Cortex of kidney (tissue), 1 donor: ENCODE data around the gene TRAF7.

ENCODE experiments used
- DNase-seq: peaks from one replicate; lab custom pipeline; 2025; lab: John Stamatoyannopoulos, UW

Gene TRAF7

DNA sequence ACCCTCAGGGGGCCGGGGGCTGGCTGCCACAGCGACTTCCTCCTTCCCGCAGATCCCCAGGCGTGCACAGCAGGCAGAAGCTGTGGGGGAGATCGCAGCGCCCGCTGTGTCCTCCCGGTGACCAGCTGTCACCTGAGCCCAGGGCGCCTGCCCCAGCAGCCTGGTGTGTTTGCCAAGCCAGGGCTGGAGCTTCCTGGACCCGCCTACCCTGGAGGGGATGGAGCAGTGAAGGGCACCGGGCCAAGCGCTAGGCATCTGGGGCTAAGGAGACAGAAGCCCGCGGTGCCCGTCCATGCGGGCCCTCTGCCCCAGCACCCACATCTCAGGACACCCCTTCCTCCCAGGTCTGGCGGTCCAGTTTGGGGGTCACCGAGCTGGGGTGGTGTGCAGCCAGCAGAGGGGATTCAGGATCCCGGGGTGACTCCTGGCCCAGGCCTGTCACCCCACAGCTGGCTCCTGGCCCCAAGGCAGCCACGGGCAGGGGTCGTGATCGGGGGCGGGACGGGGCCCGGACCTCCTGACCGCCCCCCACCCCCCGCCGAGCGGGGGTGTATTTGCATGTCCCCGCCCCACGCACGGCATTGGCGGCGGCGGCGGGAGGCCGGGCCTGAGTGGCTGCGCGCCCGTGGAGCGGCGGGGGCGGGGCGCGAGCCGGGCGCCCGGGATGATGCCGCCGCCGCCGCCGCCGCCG is 7.5 kb upstream of the TRAF7 start, which contains the start of gene RAB26:
Gene RAB26, plus strand, starts transcription at position 645 of the 691 bp plus-strand sequence. CDS start 159 bp downstream, outside the sequence.
- no peak for DNase-seq

DNA sequence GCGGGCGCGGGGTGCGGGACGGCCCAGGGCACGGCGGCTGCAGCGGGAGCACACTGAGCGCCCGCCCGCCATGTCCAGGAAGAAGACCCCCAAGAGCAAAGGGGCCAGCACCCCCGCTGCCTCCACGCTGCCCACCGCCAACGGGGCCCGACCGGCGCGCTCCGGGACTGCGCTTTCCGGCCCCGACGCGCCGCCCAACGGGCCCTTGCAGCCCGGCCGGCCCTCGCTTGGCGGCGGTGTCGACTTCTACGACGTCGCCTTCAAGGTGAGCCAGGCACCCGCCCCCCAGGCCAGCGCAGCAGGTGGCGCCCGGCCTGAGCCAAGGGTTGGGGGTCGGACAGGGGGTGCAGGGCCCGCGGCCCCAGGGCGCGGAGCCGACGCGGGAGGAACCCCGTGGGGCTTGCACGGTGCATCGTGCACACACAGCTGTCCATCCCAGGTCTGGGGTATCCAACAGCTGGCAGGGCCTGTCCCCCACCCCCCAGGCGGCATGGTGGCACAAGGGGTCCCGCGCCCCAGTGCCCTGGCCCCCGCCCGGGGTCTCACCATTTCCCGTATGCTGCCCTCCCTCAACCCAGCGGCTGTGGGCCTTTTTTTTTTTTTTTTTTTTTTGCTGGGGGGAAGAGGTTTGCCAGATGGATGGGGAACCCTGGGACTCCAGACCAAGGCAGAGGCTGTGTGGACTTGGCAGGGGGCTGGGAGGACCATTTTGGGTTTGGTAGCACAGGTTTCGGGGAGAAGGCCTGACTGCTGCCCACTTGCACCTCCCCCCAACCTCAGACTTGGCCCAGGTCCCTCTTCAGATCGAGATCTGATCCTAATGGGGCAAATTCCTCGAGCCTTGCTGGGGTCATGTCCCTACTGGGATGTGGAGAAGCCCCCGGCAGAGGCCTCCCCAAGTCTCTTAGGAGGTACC is 6.6 kb upstream of the TRAF7 start:
- no peak for DNase-seq

DNA sequence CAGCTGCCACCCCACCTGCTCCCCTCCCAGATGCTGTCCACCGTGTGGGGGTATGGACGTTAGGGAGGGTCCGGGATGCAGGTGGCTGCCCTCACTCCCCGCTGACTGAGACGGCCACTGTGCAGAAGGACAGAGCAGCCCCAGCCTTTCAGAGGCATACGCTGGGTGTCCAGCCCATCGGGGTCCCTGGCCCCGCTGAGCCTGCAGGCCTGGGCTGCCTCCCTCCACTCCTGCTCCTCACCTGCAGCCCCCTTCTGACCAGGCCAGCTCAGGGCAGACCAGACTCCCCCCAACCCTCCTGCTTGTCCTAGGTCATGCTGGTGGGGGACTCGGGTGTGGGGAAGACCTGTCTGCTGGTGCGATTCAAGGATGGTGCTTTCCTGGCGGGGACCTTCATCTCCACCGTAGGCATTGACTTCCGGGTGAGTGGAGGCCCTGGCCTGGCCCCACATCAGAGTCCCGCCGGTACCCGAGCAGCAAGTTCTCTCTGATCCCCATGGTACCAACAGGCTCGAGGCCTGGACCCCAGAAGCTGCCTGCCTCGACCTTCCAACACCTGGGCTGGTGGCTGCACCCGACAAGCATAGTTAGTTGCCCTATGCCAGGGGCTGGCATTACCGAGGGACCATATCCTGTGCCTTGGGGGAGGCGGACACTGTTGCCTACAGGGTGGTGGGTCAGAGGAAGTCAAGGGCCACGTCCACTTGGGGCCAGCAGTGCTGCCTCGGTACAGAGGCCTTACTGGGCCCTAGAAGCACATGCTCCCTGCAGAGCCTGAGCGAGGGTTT is 5.8 kb upstream of the TRAF7 start:
- no peak for DNase-seq

DNA sequence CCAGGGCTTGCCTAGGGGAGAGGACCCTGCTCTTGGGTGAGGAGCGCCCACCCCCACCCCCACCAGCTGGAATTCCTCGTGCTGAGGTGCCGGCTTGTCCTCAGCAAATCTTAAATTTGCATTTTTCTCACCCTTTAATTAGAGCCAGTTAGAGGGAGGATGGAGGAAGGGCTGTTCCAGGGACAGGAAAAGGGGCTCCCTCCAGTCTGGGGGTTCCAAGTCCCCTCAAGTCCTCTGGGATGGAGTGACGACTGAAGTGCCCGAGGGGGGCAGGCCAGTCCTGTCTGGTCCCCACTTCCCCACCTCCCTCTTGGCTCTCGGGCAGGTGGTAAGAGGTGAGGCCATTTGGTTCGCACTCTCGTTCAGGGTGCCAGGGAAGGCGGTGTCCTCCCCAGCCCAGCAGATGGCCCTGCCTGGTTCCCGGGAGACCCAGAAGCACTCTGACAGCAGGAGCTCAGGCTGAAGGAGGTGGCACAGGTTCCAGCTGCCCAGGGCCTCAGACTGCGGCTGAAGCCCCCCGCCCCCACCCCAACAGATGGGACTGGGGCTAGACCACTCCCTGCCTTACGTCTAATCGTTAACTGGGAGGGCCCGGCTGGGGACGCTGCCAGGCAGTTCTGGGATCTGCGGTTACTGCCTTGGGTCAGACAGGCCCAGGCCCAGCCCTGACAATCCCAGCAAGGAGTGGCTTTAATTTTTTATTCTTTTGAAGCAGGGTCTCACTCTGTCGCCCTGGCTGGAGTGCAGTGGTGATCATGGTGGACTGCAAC is 5.0 kb upstream of the TRAF7 start:
- no peak for DNase-seq

DNA sequence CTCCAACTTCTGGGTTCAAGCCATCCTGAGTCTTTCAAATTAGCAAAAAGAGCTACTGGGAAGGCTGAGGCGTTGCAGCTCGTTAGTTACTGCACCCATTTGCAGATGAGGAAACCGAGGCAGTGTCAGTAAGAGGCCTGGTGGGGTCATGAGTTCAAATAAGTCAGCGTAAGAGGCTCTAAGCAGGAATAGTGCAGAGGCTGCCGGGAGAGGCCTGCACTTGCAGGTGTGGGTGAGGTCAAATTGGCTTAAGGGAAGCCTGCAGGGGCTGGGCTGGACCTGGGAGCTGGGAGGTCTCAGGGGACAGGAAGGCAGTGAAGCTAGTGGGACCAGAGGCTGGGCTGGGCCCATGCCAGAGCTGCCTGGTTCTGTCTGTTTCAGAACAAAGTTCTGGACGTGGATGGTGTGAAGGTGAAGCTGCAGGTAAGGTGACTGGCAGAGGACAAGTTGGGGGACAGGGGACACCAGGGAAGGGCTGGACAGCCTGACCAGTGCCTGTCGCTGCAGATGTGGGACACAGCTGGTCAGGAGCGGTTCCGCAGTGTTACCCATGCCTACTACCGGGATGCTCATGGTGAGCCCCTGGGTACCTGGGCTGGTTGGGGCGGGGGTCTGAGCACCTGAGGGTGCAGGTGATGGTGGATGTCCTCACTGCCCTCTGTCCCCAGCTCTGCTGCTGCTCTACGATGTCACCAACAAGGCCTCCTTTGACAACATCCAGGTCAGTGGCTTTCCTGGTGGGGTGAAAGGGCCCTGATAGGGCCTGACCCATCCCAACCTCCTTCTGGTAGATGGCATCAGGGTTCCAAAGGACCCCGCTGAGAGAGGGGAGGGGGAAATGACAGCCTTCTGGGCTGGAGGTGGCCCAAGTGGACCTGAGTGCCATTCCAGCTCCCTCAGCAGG is 4.1 kb upstream of the TRAF7 start:
- no peak for DNase-seq

DNA sequence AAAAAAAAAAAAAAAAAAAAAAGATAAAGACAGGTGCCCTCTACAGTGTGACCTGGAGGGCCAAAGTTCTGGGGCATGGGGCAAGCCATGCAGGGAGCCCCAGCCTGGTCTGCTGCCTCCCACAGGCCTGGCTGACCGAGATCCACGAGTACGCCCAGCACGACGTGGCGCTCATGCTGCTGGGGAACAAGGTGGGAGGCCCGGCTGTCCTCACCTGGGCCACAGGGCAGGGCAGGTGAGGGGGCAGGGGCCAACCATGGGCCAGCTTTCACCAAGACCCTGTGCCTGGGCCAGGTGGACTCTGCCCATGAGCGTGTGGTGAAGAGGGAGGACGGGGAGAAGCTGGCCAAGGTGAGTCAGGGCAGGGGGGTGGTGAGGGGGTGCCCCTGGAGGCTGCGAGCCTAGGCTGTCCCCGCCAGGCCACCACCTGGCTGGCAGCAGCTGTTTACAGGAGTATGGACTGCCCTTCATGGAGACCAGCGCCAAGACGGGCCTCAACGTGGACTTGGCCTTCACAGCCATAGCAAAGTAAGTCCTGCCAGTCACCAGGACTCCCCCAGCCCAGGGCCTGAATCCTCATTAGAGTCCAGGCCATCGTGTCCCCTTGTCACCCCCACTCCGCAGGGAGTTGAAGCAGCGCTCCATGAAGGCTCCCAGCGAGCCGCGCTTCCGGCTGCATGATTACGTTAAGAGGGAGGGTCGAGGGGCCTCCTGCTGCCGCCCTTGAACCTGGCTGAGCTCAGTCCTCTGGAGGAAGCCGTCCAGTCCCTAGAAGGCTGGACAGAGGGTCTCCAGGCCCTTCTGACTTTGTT is 2.7 kb upstream of the TRAF7 start:
- no peak for DNase-seq

DNA sequence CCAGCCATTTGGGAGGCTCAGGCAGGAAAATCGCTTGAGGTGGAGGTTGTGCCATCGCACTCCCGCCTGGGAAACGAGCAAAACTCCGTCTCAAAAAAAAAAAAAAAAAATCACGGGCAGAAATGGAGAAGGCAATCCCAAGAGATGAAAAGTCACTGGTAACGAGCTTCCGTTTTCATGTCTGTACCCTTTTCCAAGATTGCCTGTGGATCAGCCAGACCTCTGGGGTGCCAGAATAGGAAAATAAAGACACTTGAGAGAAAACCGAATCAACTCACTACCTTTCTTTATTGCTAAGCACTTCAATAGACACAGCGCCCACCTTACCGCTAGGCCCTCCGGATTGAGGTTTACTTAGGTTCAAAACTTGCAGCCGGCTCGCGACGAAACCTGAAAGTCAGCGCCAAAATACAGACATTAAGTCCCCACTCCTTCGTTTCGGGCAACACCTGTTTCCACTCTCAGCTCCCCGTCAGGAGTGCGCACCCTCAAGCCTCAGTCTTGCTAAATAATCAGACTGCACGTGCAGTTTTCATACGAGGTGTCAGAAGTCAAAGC is 970 bp upstream of the TRAF7 start:
- DNase-seq = no peak

DNA sequence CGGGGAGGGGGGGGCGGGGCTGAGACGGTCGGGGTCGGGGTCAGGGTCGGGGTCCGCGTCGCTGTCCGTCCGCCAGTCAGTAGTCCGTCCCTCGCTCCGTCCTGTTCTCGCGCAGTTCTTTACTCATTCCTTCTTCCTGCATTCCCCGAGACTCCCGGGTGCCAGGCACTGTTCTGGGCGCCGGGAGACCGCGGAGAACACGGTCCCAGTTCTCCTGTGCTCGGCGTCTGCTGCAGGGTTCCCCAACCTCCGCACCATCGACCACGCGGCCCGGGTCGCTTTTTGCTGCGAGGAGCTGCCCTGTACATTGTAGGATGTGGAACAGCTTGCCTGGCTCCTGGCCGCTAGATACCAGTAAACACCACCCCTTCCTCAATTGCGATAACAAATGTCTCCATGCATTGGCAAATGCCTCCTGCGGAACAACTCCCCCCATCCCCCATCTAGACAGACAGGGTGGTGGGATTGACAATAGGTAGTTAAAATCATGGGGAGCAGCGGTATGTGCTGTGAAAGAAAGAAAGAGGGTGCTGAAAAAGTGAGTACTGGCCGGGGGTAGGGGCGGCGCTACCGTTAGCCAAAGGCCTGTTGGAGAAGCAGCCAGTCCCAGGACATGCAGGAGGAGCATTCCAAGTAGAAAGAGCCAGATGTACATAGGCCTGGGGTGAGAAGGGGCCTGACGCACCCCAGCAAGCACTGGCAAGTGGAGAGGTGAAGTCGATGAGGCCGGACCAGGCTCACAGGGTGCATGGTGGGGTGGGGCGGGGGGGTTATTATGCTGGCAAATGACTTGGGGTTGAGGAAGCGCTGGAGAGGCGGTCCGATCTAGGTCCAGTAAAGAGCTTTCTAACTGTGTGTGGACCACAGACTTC is 631 bp downstream of the TRAF7 start:
- no peak for DNase-seq

DNA sequence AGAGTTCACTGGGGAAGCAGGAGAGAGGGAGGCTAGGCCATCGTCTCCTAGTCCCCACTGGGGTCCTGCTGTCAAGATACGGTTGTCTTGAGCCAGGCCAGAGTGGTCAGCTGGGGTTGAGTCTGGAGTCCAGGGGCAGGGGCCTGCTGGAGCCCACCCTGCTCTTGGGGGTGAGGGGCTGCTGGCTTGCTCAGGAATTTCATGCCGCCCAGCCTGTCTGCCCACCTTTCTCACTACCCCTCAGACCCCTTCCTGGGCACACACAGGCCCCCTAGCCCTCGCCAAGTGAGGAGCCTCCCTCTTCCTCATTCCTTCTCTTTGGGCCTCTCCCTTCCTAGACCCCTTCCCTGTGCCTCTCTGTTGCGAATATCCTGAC is 1.3 kb downstream of the TRAF7 start:
- no peak for DNase-seq

DNA sequence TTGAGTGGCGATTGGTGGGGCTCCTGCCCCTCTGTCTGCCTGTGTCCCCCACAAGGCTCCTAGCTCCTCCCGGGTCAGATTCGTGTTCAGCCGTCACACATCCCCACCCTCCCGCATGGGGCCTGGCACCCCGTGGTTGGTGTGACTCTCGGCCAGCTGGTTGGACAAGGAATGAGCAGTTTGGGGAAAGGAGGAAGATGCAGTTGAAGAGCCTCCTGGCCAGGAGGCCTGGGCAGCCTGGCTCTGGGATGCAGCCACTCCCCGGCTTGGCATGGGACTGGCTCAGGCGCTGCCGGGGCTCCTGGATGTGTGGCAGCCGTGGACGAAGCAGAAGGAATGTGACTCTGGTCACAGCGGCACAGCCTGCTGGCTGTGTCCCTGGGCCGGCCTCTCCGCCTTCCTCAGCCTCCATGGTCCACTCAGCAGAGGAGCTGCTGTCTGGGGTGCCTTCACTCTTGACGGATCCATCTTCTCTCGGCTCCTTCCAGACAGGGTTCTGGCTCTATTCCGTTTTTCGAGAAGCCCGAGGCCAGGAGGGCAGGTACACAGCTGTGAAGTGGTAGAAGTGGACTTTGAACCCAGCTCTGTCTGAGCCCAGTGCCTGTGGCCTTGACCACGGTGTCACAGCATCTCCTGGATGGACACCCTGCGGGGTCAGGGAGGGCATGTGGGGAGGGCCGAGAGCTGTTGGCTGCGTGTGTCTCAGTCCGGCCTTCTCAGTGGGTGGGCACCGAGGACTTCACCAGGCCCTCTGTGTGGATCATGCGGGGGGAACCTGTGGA is 2.1 kb downstream of the TRAF7 start:
- DNase-seq = no peak

DNA sequence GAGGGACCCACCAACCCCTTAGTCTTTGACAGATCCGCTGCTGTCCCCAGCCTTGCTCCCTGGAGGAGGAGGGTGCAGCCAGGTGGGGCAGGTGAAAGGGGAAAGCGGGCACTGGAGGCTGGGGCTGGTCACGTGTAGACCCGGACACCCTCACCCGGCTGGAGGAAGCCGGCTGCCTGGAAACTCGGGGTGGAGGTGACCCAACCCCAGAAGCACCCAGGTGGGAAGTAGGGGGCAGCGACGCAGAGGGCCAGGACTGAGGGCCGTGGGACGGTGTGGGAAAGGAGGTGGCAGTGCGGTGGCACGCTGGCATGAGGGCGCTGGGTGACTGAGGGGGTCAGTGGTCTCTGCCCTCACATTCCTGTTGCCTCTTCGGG is 2.7 kb downstream of the TRAF7 start:
- no peak for DNase-seq

DNA sequence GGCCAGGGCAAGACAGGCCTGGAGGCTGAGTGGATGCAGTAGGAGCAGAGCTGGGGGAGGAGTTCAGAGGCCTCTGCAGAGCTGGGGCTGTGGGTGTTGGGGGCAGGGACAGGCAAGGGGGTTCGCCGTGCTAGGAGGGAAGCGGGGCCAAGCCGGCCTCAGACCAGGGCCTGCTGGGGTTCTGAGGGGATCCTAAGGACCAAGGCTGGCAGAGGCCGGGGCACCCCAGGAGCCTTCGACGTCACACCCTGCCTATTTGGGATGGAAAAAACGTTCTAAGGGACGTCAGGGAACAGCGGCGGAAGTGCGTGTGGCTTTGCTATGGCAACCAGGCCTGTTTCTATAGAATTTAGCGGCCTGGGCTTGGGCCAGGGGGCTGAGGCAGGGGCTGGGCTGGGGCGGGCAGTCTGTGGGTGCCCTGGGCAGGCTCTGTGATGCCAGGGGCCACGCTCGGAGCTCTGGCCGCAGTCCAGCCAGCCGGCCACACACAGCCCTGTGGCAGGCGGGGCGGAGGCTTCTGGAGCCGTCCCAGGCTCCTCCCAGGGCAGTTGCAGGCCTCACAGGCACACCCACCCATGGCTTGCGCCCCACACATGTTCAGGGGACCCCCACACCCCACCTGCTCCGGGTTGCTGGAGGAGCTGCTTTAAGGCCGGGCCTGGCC is 3.7 kb downstream of the TRAF7 start:
- DNase-seq = no peak

DNA sequence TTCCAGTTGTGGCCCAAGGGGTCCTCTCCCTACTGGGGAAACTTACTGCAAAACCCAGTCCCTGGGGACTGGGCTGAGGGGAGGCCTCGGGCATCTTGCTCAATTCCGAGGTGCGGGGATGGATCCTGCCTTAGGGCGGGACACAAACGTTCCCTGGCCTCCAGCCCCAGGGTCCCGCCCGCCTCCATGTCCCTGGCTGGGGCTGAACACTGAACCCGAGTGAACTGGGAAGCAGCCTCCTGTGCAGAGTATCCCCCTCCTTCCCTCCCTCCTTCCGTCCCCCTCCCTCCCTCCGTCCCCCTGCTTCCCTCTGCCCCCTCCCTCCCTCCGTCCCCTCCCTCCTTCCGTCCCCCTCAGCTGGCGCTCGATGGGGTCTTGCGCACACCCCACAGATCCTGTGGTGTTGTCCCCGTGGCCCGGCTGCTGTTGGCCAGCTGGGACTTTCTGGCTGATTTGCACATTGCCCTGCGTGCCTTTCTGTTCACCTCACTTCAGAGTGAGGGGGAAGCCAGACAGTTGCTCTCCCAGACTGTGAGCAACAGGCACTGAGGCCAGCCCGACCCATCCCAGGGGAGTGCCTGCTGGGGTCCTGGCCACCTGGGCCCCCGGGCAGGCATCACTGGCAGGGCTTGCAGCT is 5.5 kb downstream of the TRAF7 start:
- DNase-seq = no peak

DNA sequence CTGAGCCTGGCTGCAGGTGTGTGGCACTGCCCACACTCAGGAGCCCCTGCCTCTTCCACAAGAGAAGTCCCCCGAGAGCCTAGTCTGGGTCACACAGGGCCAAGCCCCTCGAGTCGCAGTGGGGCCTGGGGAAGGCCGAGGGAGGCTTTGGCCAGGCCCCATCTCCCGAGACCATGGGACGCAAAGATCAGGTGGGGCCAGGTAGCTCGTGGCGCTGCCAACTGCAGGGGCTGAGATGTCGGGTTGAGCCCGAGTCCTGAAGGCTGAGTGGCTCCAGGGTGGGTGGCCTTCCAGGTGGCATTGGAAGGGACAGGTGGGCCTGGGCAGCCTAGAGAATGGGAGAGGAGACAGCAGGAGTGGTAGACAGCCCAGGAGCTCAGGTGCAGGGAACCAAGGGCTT is 6.3 kb downstream of the TRAF7 start:
- no peak for DNase-seq

DNA sequence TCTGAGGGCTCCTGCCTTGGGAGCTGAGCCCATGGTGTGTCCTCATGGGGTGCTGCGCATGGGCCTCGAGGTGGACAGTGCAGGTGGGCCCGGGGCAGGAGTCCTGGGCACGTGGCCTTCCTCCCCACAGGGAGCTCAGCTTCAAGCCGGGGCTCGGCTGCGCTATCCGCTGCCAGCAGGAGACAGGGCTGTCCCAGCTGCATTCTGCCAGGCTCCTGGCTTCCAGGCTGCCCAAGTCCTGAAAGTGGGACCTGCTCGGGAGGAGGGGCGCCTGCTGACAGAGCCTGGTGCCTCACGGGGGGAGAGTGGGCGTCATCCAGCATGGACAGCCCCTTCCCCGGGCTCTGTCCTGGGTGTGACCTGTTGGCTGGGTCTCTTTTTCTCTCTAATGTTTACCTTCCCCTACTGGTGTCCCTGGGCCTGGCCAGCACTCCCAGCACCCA is 7.1 kb downstream of the TRAF7 start:
- no peak for DNase-seq

DNA sequence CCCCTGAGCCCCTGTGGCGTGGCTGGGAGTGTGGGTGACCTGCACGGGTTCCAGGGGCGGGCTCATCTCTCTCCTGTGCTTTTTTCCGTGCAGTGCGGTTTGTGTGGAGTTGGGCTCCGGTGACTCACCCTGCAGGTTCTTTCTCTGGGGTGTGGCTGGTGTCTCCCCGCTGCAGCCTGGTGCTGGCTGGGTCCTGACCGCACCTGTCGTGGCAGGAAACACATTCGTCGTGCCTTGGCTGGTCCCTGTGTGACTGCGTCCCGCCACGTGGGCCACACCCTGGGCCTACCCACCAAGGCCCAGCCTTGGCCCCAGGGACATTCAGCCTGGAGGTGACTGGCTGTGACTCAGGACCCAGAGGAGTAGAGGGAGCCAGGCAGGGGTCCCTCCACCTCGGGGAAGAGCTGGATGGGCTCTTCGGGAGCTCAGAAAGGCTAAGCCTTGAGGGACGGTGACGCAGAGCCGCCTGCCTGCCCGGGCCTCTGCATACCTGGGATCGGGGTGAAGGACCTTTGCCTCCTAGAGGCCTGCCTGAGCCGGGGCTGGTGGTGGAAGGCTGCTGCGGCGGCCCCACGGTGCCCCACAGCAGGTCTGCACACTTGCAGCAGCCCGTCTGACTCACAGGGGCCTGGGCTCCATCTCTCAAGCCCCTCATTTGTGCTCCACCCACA is 7.8 kb downstream of the TRAF7 start:
- DNase-seq = no peak
